Activated CD4-positive, alpha-beta memory T cell treated with anti-CD3 and anti-CD28 coated beads for 36 hours (primary cell): ENCODE results near the gene GRIN1. TPM values are rescaled to one million over a fixed set of nuclear protein-coding genes. Genes with fewer than 3 reads are reported as not detected.

ENCODE experiments used
- CTCF ChIA-PET: fragments of 350-600 bp; sonication (Branson Sonifier 250); formaldehyde crosslinking; loops from one replicate; lab custom pipeline; 2021; ENCODE audit warnings: antibody characterized with exemption, inconsistent platforms; lab: Charles Lee
- POLR2A ChIA-PET: fragments of 350-600 bp; sonication (Branson Sonifier 250); formaldehyde crosslinking; loops from one replicate; lab custom pipeline; 2021; ENCODE audit warnings: antibody characterized with exemption; lab: Charles Lee
- DNase-seq: peaks from one replicate; pipeline ENCODE4 v3.0.0-alpha.2; 2020
- H3K27ac Mint-ChIP-seq: one replicate; pipeline ENCODE4 v1.8.0; 2021; ENCODE audit warnings: mixed read lengths
- H3K27me3 Mint-ChIP-seq: one replicate; pipeline ENCODE4 v1.8.0; 2021; ENCODE audit warnings: mixed read lengths
- H3K36me3 Mint-ChIP-seq: one replicate; pipeline ENCODE4 v1.8.0; 2021; ENCODE audit warnings: mixed read lengths
- H3K4me1 Mint-ChIP-seq: one replicate; pipeline ENCODE4 v1.8.0; 2021; ENCODE audit warnings: low read depth, mixed read lengths
- H3K4me3 Mint-ChIP-seq: one replicate; pipeline ENCODE4 v1.8.0; 2021; ENCODE audit warnings: mild to moderate bottlenecking, mixed read lengths
- H3K9me3 Mint-ChIP-seq: one replicate; pipeline ENCODE4 v1.8.0; 2021; ENCODE audit warnings: mixed read lengths
- intact Hi-C: fragments of 100-400 bp; cut with micrococcal nuclease; formaldehyde crosslinking; loops from one replicate; pipeline ENCODE4 v1.15.1; 2023
- total RNA-seq, 2 experiments: library from RNA; stranded (reverse); gene quantifications; one replicate each; pipeline ENCODE4 v1.2.3, GENCODE V29; 2021

The GRIN1 gene
- total RNA-seq, 2 experiments from 2014 or later: not detected

DNA sequence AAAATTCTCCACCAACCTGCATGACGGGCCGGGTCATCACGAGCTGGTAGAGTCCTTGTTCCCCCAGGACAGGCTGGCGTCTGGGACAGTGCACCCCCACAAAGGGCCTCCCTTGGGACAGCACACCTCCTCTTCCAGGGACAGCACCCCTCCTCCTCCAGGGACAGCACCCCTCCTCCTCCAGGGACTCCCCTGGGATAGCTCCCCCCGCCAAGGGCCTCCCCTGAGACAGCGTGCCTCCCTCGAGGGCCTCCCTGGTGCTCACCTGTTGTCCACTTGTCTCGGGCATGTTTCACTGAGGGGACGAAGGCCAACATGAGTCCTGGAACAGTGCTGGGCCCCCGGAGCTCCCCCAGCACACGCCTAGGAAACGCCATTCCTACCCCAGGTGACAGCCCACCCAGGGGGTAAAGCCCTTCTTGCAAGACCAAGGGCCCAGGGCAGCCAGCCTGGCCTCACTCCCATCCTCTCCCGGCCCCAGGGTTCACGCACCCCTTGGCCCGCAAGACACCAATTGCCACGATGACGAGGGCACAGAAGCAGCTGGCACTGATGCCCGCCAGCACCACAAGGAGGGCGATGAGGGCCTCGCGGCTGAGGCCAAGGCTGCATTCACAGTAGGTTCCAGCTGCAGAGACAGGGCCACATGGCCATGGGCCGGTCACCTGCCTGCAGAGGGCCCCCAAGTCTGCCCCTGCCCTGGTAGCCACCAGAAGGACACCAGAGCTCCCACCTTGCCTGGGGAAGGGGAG, 32.4 kb downstream of the GRIN1 start:
- POLR2A ChIA-PET: interaction anchor here (1.3 kb wide), 1 partner anchor 17 kb away, joined by 5 read pairs; the partner anchor contains the start of genes ANAPC2 and SSNA1
- intact Hi-C loops: no loop called here
- no peak overlapping the region for H3K4me3 Mint-ChIP-seq

GRCh38 chr9:137172901-137173795, 34.2 kb downstream of the GRIN1 start:
- Mint-ChIP-seq H3K27ac (no peak overlapping the region), H3K4me3 (no peak overlapping the region), H3K27me3 (peaks cover 19% of the 10 kb centered on the region), H3K36me3 (no peaks in the 10 kb centered on the region), H3K4me1 (peaks cover 2% of the 10 kb centered on the region), H3K9me3 (no peaks in the 10 kb centered on the region)
- DNase-seq: no peak
- POLR2A ChIA-PET: no interaction called here
- CTCF ChIA-PET: interaction anchor here (1.8 kb wide), 1 partner anchor 63 kb away, joined by 6 read pairs; no protein-coding TSS in a partner anchor
- intact Hi-C loops: no loop called here

More for the DNA sequence above, 32.4 kb downstream of the GRIN1 start:
- Mint-ChIP-seq H3K27ac (no peak overlapping the region), H3K27me3 (peaks cover 26% of the 10 kb centered on the region), H3K9me3 (no peaks in the 10 kb centered on the region), H3K4me1 (peaks cover 6% of the 10 kb centered on the region), H3K36me3 (no peaks in the 10 kb centered on the region)
- no peak for DNase-seq
- CTCF ChIA-PET: interaction anchor here (1.5 kb wide), 1 partner anchor 76 kb away, joined by 5 read pairs; no protein-coding TSS in a partner anchor

DNA sequence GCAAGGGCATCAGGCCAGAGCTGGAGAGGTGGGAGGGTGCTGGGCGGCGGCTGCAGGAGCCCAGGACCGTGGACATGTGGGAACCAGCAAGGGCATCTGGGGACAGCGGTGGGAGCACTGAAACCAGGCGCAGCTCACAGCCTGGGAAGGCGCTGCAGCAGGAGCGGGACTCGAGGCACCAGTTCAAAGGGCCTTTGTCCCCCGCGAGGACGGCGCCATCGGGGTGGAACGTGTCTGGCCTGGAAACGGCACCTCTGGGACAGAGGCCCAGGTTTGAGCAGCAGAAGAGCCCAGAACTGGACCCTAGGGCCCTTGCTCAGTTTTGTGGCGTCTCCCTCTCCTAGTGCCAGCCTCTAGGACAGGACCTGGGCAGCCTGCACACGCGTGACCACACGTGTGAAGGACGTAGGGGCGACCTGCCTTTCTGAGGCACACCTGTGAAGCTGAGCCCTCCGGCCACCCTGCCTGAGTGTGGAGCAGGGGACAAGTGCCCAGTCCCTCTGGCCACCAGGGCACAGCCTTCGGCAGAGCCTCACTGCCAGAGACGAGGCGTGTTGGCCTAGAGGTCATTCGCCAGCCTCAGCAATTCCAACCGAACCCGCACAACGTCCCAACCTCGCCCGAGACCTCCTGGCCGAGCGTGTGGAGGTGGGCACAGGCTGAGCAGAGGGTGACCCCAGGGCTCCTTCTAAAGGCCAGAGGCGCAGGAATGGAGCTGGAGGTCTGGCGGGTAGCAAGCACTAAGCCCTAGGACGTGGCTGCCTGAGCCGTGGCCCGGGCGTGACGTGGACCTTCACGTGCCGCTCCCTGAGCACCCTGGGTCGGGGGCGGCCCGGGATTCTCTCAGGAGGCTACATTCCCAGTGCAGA, 35.1 kb downstream of the GRIN1 start:
- no peaks in the 10 kb centered on the region for H3K36me3 Mint-ChIP-seq
- no peaks in the 10 kb centered on the region for H3K9me3 Mint-ChIP-seq
- CTCF ChIA-PET: interaction anchor here (1.1 to 3.2 kb wide), 3 partner anchors 37 to 62 kb away, joined by 3 to 13 read pairs (median 6); no protein-coding TSS in a partner anchor
- POLR2A ChIA-PET: interaction anchor here (0.5 kb wide), 1 partner anchor 86 kb away, joined by 3 read pairs; no protein-coding TSS in a partner anchor
- H3K4me1 Mint-ChIP-seq: no peaks in the 10 kb centered on the region
- DNase-seq: no peak
- H3K27ac Mint-ChIP-seq: no peak overlapping the region
- intact Hi-C loops: no loop called here
- no peak overlapping the region for H3K4me3 Mint-ChIP-seq
- H3K27me3 Mint-ChIP-seq: peaks cover 17% of the 10 kb centered on the region

GRCh38 chr9:137174722-137175293, 35.9 kb downstream of the GRIN1 start:
- intact Hi-C loops: no loop called here
- DNase-seq: peak; percentile 45
- H3K27me3 Mint-ChIP-seq: peaks cover 15% of the 10 kb centered on the region
- no peaks in the 10 kb centered on the region for H3K4me1 Mint-ChIP-seq
- no peak overlapping the region for H3K4me3 Mint-ChIP-seq
- H3K27ac Mint-ChIP-seq: no peak overlapping the region
- POLR2A ChIA-PET: interaction anchor here (0.5 kb wide), 1 partner anchor 87 kb away, joined by 3 read pairs; no protein-coding TSS in a partner anchor
- no peaks in the 10 kb centered on the region for H3K9me3 Mint-ChIP-seq
- CTCF ChIA-PET: interaction anchor here (0.6 to 3.2 kb wide), 4 partner anchors 38 to 107 kb away, joined by 3 to 13 read pairs (median 6); no protein-coding TSS in a partner anchor
- no peaks in the 10 kb centered on the region for H3K36me3 Mint-ChIP-seq

- Mint-ChIP-seq H3K27ac (no peak overlapping the region), H3K4me3 (no peak overlapping the region), H3K9me3 (no peaks in the 10 kb centered on the region), H3K27me3 (peaks cover 9% of the 10 kb centered on the region), H3K4me1 (no peaks in the 10 kb centered on the region), H3K36me3 (no peaks in the 10 kb centered on the region)
- POLR2A ChIA-PET: no interaction called here
- CTCF ChIA-PET: interaction anchor here (1.0 to 3.2 kb wide), 5 partner anchors 46 to 80 kb away, joined by 3 to 13 read pairs (median 3); partner anchors contain the start of gene TUBB4B
- intact Hi-C loops: no loop called here
- DNase-seq: peak; percentile 54
Measured at GRCh38 chr9:137175345-137175961, 36.5 kb downstream of the GRIN1 start.

GRCh38 chr9:137176302-137177182, 37.6 kb downstream of the GRIN1 start:
- H3K27ac Mint-ChIP-seq: no peak overlapping the region
- peaks cover 6% of the 10 kb centered on the region for H3K27me3 Mint-ChIP-seq
- H3K36me3 Mint-ChIP-seq: no peaks in the 10 kb centered on the region
- intact Hi-C loops: no loop called here
- H3K4me3 Mint-ChIP-seq: no peak overlapping the region
- ChIA-PET POLR2A (no interaction called here), CTCF (interaction anchor here (0.6 to 3.2 kb wide), 17 partner anchors 13 to 358 kb away, joined by 3 to 13 read pairs (median 3); partner anchors contain the start of genes CYSRT1, MAN1B1, RNF224 and SSNA1)
- H3K4me1 Mint-ChIP-seq: no peaks in the 10 kb centered on the region
- no peaks in the 10 kb centered on the region for H3K9me3 Mint-ChIP-seq
- peak; percentile 45 for DNase-seq

GRCh38 chr9:137178201-137178938, 39.4 kb downstream of the GRIN1 start:
- intact Hi-C loops: no loop called here
- Mint-ChIP-seq H3K27me3 (peaks cover 3% of the 10 kb centered on the region), H3K4me3 (no peak overlapping the region), H3K36me3 (peaks cover 5% of the 10 kb centered on the region), H3K9me3 (no peaks in the 10 kb centered on the region), H3K27ac (no peak overlapping the region), H3K4me1 (no peaks in the 10 kb centered on the region)
- CTCF ChIA-PET: interaction anchor here (0.6 kb wide), 1 partner anchor 58 kb away, joined by 4 read pairs; no protein-coding TSS in a partner anchor
- DNase-seq: no peak
- POLR2A ChIA-PET: no interaction called here

DNA sequence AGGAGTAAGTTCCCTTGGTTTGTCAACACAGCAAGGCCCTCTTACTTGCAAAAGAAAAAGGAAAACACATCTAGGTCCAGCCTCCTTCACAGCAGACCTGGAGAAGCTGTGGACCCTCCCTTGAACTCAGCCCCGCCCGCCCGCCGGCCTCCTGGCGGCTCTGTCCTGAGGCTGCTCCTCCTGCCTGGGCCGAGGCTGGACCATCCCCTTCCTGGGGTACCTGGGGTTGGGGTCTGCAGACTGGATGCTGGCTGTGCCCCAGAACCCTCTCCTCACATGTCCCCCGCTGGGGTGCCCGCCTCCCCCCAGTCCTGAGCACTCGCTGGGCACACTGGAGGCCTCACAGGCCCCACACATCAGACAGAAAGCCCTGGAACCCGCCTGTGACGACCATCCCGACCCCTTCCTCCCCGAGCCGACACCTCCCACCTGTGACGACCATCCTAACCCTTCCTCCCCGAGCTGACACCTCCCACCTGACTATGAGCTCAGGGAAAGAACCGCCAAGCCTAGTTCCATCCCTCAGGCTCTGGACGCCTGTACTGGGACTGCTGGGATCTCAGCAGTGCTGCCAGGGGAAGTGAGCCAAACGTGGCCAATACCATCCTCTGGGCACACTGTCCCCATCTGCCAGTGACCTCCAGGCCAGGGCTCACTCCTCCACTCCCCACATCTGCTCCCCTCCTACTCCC, 40.1 kb downstream of the GRIN1 start:
- H3K4me1 Mint-ChIP-seq: peaks cover under 1% of the 10 kb centered on the region
- intact Hi-C loops: no loop called here
- ChIA-PET CTCF (no interaction called here), POLR2A (no interaction called here)
- H3K9me3 Mint-ChIP-seq: no peaks in the 10 kb centered on the region
- DNase-seq: no peak
- H3K27ac Mint-ChIP-seq: no peak overlapping the region
- peaks cover 7% of the 10 kb centered on the region for H3K36me3 Mint-ChIP-seq
- no peak overlapping the region for H3K4me3 Mint-ChIP-seq
- H3K27me3 Mint-ChIP-seq: no peaks in the 10 kb centered on the region

GRCh38 chr9:137179761-137180160, 40.8 kb downstream of the GRIN1 start:
- no peak for DNase-seq
- H3K27me3 Mint-ChIP-seq: no peaks in the 10 kb centered on the region
- POLR2A ChIA-PET: no interaction called here
- no peak overlapping the region for H3K27ac Mint-ChIP-seq
- H3K9me3 Mint-ChIP-seq: no peaks in the 10 kb centered on the region
- intact Hi-C loops: no loop called here
- H3K36me3 Mint-ChIP-seq: peaks cover 12% of the 10 kb centered on the region
- no peak overlapping the region for H3K4me3 Mint-ChIP-seq
- CTCF ChIA-PET: no interaction called here
- H3K4me1 Mint-ChIP-seq: peaks cover 2% of the 10 kb centered on the region
